Measurements from ENCODE around the gene HLA-DPB1.
A peak's percentile ranks its signal among the peaks of the same experiment; 100 is the strongest.
"Not testable (repeated sequence)": the region's sequence is repeated elsewhere in the genome, so short reads cannot be mapped to it uniquely, and the experiment has no call there.

HLA-DPB1 gene

GRCh38 chr6:33072508-33073100 is 3.2 kb upstream of the HLA-DPB1 start:
- no peak for DNase-seq

DNA sequence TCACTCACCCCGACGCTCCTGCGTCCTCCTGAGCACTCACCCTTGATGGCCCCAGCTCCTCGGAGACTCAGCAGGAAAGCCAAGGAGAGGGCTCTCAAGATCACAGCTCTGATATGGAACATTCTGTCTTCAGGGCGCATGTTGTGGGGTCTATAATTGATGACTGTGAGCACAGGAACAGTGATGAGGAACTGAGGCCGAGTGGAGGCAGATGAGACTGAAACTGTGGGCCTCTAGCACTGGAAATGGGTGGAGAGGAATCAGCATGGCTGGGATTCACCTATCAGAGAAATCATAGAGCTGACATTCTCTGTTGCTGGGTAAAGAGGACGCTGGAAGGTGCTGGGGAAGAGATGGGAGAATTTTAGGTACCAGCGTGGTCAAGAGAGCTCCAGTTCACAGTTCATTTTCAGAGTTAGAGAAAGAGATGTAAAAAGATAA is 2.3 kb upstream of the HLA-DPB1 start, which contains the start of gene HLA-DPA1:
Gene HLA-DPA1, minus strand, starts transcription at position 219 of the 441 bp plus-strand sequence.
- peak; percentile 83 for DNase-seq

DNA sequence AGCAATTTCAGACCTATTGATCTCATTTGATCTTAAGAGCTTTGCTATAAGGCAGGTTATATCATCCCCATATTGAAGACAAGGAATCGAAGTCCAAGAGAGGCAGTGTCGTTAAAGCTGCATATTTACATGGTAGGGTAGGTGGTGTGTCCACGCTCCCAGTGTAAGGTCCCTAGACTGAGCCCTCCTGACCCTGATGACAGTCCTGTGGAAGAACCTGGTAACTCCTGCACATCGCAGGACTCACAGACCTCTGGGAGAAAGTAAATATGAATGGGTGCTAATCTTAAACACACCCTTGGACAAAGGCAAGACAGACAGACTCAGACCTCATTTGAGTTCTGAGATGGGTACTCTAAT is 602 bp upstream of the HLA-DPB1 start:
- DNase-seq = peak; percentile 10

DNA sequence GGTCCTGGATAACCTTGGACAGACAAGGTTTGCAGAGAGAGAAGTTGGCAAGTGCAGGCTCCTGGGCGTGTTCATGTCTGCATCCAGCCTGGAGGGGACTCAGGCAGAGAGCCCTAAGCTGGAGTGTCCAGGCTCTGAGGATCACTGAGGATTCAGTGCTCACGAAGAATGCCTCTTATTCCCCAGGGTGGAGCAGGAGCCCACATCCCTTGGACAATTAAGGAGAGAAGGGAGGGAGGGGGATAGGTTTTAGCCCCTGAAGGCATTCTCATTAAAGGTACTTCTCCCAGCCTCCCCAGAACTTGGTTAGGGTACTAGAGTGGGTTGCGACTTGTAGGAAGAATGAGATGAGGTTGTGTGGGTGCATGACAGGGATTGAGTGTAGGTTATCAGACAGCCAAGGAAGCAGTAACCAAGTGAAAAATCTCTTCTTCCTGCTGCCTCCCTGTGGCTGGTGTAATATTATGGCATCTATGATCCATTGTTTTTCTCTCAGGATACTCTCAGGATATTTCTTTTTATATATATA is 680 bp downstream of the HLA-DPB1 start:
- DNase-seq = no peak

GRCh38 chr6:33077908-33078307 is 2.1 kb downstream of the HLA-DPB1 start:
- no peak for DNase-seq

DNA sequence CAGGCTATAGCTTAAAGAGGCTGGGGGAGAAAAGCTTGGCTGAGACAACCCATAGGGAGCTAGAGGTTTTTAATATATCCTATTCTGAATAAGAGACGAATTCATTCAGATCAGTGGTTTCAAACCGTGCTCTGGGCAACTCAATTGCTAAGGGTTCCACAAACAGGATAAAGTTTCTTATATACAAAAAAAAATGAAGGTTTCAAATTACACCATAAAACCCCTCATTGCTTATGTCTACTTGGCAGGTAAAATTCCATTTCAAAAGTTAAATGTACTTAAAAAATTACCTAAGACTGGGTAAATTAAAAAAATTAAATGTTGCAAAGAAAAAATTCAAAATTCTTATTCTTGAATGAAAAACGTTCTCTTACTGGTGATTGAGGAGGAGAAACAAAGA is 2.7 kb downstream of the HLA-DPB1 start:
- no peak for DNase-seq

DNA sequence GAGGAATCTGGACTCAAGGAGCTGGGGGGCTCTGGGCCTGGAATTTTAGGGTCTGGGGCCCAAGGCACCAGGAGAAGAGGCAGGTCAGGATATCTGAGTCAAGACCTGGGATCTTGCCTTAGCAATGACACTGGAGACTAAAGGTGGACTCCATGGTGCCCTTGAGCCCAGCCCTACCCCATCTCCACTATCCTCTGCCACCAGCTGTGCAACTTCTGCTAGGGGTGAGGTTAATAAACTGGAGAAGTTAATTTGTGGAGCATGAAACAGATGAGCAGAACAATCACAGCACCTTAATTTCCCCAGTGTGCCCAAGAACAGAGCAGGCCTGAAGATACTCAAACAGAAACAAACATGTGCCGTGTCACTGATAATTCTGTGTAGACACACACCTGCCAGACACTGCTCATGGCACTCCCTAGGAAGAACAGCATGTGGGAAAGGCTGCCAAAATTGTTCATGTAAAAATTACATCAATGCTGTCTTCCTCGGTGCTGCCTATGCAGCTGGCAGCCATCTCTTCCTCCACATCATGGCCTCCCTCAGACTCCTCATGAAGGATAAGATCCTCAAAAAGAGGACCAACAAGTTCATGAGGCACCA is 3.2 kb downstream of the HLA-DPB1 start:
- peak; percentile 12 for DNase-seq

- no peak for DNase-seq
Observed at GRCh38 chr6:33079580-33079979, 3.8 kb downstream of the HLA-DPB1 start.

DNA sequence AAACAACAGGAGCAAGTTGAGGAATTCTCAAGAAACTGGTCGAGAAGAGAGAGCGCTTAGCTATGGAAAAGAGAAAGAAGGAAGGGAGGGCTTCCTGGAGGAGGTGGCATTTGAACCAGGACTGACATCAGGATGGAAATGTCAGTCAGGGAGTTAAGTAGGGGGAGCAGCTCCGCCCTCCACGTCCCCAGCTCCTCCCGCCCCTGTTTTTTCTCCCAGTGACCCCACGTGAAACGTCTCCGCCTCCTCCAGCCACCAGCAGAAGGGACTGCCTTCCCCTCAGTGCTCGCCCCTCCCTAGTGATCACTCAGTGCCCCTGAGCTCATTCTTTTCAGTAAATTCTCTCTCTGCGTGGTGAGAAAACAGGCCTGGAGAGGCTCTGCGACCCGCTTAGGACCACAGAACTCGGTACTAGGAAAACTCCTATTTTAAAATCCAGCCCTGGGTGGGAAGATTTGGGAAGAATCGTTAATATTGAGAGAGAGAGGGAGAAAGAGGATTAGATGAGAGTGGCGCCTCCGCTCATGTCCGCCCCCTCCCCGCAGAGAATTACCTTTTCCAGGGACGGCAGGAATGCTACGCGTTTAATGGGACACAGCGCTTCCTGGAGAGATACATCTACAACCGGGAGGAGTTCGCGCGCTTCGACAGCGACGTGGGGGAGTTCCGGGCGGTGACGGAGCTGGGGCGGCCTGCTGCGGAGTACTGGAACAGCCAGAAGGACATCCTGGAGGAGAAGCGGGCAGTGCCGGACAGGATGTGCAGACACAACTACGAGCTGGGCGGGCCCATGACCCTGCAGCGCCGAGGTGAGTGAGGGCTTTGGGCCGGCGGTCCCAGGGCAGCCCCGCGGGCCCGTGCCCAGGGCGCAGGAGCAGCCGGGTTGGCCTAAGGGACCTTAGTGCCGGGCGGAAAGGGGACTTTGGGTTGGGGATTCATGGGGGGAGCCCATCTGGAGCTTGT is 4.6 kb downstream of the HLA-DPB1 start:
- DNase-seq = peak; percentile 72

- no peak for DNase-seq
Observed at GRCh38 chr6:33081098-33081824, 5.5 kb downstream of the HLA-DPB1 start.

DNA sequence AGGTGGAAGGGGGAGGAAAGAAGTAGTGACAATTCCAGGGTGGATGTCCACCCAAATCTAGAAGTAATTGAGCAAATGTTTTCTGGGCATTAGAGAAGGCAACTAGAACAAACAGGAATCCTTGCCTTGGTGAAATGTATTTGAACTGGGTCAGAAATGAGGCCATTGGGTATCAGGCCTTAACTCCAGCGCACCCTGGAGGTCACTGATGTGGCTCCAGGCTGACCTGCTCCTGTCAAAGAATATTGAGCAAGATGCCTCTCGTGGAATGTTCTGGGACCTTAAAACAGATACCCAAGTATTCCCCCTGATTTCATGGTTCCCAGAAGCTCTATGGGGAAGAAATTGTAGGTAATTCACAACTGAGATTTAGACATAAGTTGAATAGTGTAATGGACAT is 6.9 kb downstream of the HLA-DPB1 start:
- DNase-seq = peak; percentile 76

DNA sequence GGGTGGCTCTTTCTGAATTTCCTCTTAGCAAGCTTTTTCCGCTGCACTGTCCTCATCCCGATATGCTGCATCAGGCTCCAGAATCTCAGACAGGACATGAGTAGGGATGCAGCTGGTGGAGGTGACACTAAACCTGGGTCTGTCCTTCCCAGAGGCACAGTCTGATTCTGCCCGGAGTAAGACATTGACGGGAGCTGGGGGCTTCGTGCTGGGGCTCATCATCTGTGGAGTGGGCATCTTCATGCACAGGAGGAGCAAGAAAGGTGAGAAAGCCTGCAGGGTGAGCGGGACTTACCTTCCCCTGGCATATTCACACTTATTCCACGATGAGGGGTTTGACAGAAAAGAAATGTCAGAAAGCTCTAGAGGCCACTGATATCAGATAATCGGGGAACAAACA is 9.8 kb downstream of the HLA-DPB1 start:
- DNase-seq = no peak

DNA sequence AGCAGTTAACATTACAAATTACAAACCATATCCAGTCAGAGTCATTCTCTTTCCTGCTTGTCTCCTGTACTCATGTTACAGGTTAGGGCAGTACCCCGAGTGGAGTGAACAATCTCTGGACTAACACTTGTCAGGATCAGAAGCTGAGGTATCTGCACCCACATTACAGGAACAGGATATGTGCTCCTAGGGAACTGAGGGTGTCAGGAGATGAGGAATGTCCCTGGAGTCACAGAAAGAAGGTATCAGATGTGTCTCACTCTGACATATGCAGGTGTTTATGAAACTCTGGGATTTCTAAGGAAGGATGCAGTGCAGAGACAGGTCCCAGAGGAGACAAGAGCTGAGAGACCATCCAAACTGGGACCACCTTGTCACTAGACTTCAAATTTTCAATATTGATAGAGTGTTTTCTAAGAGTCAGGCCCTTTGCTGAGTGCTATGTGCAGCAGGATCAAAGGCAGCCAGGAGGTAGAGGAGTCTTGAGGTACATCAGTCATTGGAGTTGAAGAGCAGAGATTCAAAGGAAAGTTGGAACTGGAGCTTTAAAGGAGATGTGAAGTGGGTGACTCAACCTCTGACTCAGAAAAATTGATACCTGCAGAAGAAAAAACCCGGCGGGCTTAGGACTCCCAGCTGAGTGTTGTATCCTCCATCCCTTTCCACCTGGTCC is 12.6 kb downstream of the HLA-DPB1 start:
- no peak for DNase-seq

DNA sequence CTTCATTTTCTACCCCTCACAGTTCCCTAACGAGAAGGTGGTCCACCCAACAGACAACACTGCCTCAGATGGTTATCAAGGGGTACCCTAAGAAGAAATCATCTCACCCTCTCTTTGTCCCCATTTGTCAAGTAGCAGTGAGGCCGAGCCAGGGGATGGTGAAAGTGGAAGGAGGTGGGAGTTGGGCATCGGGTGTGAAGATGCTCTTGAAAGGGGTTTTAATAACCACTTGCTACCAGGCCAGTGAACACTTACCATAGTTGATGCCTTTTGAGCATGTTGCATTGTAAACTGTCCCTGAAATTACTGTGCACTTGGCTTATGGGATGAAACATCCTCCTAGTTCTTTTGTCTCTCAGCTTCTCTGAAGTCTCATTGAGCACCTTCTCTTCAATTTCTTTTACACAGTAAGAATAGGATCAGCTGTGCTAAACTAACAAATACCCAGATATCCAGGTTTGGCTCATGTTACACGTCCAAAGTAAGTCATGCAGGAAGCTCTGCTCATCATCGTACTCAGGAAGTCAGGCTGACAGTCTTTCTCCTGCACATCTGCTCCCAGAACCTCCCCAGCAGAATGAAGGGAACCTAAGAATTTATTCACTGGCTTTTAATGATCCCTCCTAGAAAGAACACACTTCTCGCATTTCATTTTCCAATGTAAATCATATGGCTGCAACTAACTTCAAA is 13.3 kb downstream of the HLA-DPB1 start:
- DNase-seq = no peak

DNA sequence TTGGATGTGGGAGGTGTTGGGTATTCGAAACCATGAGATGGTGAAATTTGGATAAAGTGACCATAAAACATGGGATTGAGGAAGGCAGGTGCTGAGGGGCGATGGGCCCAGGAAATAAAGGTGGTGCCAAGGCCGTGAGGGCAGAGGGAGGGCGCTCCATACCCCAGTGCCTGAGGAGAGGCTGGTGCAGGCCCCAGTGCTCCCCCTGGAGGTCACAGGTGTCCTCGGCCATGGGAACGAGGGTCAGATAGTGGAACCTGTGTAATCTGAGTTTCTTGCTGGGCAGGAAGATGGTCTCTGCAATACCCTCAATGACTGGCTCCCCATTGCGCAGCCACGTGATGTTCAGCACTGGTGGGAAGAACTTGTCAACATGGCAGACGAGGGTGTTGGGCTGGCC is 16.2 kb downstream of the HLA-DPB1 start:
- peak; percentile 78 for DNase-seq

- DNase-seq = no peak
Observed at GRCh38 chr6:33092385-33092784, 16.6 kb downstream of the HLA-DPB1 start.

DNA sequence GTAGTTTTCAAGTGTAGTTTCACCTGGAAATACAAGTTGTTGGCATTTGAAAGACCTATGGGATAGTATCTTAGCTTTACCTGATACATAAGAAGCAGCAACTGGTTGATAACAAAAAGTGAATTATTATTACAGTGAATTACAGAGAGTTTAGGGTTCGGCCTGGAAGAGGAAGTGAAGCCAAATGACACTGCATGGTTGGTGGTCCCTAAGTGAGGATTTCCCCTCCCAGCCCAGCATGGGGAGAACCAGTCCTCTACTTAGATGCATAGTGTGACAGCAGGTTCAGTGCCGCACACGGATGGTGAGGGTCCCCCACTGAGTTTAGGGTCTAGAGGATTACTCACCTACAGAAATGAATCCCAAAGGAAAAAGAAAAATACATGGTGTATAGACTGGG is 18.1 kb downstream of the HLA-DPB1 start:
- DNase-seq = no peak

GRCh38 chr6:33095681-33096080 is 19.9 kb downstream of the HLA-DPB1 start:
- no peak for DNase-seq

DNA sequence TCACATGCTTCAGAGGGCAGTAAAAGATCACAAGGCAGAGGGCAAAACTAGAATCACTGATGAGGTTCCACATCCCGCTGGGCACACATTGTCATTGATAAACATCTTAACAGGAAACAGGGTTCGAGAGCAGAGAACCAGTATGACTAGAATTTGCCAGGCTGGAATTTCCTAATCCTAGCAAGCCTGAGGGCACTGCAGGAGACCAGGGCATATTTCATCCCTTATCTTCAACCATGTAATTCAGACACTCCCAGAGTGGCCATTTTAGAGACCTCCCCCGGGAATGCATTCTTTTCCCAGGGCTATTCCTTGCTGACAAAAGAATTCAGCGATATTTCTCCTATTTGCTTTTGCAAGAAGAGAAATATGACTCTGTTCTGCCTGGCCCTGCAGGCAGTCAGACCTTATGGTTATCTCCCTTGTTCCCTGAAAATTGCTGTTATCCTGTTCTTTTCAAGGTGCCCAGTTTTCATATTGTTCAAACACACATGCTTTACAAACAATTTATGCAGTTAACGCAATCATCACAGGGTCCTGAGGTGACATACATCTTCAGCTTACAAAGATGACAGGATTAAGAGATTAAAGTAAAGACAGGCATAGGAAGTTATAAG is 25.4 kb downstream of the HLA-DPB1 start:
- DNase-seq = not testable (repeated sequence)

DNA sequence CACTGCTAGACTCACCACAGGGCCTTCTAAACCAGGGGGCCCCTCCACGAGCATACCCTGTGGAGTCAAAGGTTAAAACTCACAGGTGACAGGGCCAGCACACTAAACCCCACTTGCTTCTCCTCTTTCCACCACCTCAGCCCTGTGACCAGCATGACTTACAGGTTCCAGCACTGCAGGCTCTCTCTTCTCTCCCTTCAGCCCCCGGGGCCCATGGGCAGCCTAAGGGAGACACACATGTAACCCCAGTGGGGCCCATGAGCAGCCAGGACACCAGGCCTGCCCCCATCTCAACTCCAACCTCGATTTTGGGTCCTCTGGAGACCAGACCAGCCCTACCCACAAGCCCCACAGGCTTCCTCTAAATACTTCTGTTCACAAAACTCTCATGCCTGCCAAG is 28.0 kb downstream of the HLA-DPB1 start:
- no peak for DNase-seq

DNA sequence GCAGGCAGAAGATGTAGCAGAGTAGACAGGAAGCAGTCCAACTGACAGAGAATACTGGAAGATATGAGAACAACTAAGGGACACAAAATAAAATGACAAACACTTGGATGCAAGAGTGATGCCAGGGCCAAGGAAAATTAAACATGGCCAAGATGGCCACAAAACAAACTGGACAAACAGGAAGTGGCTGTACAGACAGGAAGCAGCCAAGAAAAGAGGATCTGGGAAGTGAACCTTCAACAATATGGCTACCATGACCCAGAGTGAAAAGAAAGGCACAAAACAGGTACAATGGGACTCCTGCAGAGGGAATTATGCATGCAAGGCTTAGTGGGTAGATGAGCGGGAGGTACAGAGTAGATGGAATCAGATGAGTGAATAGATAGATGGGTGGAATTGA is 29.1 kb downstream of the HLA-DPB1 start:
- no peak for DNase-seq
